GM21515 (cell line): ENCODE results near the gene SNED1.
A peak's percentile ranks its signal among the peaks of the same experiment; 100 is the strongest.
"Not testable (repeated sequence)": the region's sequence is repeated elsewhere in the genome, so short reads cannot be mapped to it uniquely, and the experiment has no call there.

ENCODE experiments used
- ATAC-seq: cut with Tn5 transposase; IDR thresholded peaks from one replicate; pipeline ENCODE4 v1.9.1; 2021; ENCODE audit not compliant: unreplicated experiment

The SNED1 gene

DNA sequence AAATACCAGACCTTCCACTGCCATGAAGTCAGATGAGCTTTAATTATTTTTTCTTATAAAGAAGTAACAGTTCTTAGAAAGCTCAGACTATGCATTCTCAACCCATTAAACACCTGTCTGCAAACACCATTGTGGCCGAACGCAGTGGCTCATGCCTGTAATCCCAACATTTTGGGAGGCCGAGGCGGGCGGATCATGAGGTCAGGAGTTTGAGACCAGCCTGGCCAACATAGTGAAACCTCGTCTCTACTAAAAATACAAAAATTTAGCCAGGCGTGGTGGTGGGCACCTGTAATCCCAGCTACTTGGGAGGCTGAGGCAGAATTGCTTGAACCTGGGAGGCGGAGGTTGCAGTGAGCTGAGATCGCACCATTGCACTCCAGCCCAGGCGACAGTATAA lies 106.2 kb downstream of the SNED1 start:
- not testable (repeated sequence) for ATAC-seq

DNA sequence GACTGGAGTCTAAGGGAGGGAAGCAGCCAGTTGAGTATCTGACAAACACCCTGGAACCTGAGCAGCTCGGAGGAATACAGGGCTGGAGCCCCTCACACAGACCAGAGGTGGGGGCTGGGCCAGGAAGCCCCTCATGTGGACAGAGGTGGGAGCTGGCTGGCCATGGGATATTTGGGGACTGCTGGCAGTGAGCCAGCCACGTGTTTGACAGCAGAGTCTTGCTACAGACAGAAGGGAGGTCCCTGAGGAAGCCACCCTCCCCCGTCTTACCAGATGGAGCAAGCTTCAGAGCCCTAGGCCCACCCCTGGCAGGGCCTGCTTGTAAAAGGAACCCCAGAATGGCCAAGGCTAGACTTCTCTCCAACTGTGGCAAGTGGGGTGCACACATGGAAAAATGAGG lies 107.2 kb downstream of the SNED1 start:
- ATAC-seq, result no peak

DNA sequence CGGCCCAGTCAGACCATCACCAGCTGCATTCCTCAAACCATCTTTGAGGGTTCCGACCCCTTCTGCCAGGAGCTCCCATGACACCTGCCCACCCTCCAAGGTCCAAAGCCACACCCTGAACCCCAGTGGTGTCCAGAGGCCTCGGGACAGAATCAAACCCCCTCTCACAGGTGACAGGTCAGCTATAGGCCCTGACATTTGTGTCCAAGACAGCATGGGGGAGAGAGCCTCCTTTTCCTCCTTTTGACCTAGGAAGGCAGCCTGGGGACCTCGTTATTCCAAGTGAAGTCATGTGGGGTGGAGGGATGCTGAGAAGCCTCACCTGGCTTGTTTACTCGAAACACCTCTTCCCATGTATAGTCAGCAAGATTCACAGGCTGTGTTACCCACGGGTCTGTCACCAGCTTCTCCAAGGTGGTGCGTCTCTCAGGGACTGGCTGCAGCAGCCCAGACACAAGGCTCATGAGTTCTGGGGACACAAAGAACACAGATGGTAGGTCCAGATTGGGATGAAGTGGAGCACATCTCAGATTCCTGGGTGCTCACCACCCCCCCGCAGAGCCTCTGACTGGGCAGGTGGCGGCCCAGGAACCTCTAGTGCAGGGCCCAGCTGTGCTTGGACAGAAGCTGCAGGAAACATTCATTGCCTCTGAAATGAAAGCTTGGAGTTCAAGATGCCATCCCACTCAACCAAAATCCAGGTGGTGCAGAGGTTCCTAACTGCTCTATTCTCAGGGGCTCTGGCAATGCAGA lies 108.8 kb downstream of the SNED1 start:
- no peak for ATAC-seq

DNA sequence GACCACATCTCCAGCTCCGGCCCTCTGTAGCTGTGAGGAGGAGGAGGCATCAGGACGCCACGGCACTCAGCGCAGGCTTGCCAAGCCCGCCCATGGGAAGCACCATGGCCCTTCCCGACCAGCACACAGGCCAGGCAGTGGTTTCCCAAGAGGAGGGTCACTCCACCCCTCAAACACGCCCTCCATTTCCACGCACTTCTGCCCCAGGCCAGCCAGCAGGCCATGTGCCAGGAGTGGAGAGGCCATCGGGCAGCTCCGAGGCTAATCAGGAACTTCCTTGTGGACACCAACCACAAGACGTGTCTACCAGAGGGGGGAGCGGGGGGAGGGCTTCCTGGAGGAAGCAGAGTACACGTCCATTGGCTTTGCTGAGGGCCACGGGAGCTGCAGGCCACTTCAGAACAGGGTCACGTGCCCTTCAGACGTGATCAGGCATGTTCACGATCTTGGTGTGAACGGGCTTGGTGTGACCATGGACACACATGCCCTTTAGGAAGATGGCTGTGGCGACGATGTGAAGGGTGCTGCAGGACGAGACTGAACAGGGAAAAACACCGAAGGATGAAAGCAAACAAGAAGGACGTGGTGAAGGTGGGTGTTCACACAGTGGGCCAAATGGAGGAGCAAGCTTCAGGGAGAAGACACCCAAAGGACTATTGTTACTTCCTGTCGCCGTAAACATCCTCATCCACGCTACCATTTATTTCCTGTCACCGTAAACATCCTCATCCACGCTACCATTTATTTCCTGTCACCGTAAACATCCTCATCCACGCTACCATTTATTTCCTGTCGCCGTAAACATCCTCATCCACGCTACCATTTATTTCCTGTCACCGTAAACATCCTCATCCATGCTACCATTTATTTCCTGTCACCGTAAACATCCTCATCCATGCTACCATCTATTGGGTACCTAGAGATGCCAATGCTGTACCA lies 110.1 kb downstream of the SNED1 start:
- no peak for ATAC-seq

DNA sequence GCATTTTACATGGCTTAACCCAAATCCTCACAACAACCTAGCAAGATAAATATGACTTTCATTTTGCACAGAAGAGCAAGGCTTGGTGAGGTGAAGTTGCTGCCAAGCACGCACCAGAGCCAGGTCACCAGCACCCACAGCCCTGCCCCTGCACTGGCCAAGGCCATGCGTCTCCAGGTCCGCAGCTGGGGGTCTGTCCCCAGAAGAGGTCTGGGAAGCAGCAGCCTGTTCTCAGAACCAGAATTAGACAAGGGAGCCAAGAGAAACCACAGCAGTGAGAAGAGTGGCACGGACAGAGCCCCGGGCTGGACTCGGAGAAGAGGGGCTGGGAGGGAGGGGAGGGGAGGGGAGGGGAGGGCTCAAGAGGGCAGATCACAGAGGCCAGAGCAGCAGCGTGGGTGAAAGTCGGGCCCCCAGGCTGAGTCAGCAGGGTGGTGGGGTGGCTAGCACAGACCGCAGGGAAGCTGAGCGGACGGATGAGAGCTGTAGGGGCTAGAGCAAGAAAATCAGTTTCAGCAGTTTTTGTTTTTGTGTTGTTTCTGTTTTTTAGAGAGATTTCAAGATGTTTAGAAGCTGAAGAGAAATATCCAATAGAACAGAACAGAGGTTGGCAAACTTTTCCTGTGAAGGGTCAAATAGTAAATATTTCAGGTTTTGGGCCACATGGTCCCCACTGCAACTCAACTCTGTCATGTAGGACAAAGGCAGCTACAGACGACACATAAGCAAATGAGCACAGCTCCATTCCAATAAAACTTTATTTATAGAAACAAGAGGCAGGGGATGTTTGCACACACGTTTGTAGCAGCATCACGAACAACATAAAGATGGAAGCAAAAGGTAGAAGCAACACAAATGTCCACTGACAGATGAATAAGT lies 111.0 kb downstream of the SNED1 start:
- ATAC-seq, result no peak

DNA sequence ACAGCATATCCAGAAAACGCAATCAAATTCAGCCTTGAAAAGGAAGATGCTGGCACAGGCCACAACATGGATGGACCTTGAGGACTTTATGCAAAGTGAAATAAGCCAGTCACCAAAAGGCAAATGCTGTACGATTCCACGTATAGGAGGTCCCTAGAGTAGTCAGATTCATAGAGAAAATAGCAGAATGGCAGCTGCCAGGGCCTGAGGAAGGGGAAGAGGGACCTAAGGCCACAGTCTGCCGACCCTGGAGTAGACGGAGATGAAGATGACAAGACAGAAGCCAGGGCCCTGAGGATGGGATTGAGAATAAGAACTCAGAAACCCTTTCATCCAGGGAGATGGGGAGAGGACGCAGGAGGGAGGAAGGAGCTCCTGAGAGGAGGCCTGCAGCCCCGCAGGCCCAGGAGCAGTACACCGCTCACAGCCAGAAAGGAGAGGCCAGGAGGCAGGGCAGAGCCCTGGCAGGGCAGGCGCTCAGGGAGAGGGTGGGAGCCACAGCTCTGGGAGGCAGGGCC lies 111.7 kb downstream of the SNED1 start:
- peak; percentile 2 for ATAC-seq

DNA sequence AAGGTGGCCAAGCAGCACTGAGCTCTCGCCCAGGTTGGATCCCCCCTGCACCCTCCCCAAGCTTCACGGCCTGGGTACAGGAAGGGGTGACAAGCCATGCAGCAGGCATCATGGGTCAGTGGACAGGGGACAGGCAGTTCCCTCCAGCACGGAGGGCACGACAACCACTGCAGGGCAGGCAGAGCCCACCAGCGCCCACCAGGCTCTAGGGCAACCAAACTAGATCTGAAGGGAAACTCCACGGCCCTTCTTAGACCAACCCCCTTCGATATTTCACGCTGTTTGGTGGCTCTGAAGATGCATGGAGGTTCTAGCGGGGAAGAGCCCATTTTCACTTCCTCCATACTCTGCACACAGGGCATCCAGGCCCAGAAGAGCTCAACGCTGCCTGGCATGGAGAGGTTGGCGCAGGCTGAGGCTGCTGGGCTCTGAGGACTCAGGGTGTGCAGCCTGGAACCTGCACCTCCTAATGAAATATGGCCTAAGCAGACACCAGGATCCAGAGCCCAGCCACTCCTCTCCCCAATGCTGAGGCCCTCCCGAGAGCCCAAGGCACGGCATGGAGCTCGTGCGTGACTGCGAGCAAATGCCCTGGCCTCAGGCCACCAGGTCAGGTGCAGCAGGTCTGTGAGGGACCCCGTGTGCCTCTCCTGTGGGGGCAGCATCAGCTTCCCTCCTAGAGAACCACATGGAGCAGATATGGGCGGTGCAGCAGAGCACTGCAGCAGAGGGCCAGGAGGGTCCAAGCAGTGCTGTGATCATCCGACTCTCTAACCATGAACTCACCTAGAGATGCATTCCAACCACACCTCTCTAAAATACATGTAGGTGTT lies 112.4 kb downstream of the SNED1 start:
- ATAC-seq, result peak; percentile 42

DNA sequence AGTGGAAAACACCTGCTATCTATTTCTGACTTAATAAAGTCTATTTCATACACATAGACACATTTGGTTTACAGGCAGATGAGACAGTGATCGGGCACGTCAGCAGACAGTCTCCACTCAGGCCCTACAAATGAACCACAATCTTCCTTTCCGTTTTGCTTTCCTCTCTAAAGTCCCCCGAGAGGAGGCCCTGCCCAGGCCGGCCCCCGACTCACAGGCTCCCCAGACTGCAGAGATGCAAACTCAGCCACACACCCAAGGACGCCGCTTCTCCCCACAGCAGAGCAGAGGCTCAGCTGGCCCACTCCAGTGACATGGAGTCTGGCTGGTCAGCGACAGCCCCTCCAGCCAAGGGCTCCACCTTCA lies 113.0 kb downstream of the SNED1 start:
- ATAC-seq, result peak; percentile 49

DNA sequence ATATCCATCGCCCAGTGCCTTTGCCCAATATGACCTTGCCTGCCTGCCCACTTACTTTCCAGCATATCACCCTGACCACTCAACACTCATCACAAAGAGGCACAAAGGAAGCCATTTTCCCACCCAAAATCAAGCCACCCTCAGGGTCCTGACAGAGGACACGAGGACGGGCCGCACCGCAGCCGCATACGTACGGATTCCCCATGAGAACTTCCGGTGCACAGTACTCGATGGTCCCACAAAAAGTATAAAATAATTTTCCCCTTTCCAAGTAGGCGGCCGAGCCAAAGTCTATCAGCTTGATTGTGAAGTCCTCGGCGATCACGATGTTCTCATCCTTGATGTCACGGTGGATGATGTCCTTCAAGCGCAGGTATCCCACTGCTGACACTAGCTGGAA lies 113.6 kb downstream of the SNED1 start:
- no peak for ATAC-seq

DNA sequence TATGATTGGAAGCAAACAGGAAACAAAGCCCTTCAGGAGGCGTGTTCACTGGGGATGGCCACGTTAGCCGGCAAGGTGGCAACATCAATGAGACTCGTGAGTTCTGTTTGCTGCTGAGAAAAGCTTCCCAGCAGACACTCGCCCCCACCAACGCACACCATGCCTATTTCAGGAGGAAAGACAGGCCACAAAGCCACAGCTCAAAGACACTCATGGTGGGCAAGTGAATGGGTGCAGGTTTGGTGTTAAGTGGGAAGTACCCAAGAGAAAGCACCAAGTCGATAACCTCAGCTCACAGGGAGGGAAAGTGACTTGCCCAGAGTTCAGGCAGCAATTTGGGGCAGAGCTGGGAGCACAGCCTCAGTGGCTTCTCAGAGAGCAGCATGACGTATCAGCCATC lies 114.2 kb downstream of the SNED1 start:
- ATAC-seq, result no peak

DNA sequence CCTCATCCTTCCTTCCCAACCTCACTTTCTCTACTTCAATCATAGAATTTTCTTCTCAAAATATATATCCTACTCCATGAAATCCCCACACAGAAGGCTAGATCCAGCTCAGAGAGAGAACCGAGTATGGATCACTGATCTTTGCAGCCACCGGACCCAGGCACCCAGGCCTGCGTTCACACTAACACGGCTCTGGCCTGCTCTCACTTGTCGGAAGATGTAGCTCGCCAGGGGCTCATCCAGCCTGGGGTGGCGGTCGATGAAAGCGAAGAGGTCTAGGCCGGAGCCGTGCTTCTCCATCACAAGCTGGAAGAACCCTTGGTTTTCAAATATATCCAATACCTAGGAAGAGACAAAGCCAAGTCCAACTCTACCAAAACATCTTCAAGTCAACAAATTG lies 116.4 kb downstream of the SNED1 start:
- no peak for ATAC-seq

DNA sequence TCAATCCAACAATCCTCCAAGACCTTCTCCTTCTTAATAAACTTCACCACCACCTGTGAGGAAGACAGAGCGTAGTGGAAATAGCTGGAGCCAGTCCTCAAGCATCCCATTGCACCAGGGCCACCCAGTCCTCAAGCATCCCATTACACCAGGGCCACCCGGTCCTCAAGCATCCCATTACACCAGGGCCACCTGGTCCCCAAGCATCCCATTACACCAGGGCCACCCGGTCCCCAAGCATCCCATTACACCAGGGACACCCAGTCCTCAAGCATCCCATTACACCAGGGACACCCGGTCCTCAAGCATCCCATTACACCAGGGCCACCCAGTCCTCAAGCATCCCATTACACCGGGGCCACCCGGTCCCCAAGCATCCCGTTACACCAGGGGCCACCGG lies 116.9 kb downstream of the SNED1 start:
- no peak for ATAC-seq

DNA sequence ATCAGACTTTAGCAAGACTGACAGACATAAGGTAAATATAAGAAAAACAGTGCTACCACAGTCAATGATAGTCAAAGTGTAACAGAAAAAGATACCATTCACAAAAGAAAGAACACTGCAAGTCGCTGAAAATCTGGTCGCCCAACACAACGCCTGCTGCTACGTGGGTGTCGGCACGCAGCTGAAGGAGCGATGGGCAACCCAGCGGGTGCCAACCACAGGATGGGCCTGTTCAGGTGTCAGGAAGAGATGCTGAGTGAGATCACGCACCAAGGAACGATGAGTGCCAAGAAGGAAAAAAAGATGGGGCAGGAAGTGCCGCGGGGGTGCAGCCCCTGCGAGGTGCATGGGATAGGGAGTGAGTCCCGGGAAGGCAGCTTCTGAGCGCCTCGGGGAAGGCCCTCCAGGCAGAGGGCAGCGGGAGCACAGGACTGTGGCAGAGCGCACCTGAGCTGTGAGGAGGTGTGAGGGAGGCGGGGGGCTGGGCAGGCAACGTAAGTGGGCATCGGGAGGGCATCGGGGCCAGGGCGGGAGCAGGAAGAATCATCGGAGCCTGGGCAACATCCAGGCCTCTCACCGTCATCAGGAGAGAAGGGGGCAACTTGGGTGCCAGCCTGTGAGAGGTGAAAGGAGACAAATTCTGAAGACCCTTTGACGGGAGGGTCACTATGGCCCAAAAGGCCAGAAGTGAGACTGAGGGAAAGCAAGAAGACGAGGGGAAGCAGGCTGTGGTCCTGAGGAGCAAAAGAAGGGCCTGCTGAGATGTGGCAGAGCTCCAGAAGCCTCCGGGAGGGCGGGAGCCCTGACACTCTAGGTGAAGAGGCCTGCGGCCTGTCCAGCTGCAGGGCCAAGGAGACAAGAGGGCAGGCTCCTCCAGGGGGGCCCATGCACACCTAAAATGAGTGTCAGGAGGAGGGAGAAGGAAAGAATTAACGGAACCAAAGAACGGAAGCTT lies 118.5 kb downstream of the SNED1 start:
- ATAC-seq, result no peak

DNA sequence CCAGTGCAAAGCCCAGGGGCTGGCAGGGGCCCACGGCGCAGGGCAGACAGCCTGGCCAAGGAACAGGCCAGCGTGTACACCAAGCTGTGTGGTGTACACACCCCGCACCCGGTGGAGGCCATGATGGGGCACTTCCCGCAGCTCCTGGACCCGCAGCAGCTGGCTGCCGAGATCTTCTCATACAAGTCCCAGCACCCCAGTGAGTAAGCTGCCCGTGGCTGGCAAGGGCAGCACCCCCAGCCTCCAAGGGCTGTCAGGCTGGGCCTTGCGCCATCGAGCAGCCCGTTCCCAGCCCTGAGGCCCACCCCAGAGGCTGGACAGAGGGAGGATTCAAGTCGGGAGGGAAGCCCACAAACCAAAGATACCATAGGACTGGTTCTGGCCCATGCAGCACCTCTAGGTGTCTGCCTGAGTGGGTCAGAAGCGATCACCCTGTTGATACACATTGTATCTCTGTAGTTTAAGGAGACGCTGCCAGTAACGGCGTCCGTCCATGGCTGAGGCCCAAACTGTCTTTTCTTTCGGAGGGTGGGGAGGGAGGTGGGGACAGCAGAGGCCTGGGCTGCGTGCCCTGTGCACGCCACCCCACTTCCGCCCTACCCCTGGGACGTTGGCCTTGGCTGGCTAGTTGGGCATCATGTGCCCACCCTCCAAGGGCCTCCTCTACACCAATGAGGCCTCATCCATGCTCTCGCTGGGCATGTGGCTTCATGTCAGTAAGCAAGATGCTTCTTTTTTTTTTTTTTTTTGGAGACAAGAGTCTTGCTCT lies 120.5 kb downstream of the SNED1 start:
- ATAC-seq, result no peak

DNA sequence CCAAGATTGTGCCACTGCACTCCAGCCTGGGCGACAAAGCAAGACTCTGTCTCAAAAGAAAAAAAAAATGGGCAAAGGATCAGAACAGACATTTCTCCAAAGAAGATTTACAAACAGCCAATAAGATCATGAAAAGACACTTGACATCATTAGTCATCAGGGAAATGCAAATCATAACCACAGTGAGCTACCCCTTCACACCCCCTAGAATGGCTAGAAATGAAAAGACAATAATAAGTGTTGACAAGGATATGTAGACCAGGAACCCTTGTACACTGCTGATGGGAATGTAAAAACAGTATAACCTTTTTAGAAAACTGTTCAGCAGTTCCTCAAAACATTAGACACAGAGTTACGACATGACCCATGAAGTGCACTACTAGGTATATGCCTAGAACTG lies 122.0 kb downstream of the SNED1 start:
- no peak for ATAC-seq

DNA sequence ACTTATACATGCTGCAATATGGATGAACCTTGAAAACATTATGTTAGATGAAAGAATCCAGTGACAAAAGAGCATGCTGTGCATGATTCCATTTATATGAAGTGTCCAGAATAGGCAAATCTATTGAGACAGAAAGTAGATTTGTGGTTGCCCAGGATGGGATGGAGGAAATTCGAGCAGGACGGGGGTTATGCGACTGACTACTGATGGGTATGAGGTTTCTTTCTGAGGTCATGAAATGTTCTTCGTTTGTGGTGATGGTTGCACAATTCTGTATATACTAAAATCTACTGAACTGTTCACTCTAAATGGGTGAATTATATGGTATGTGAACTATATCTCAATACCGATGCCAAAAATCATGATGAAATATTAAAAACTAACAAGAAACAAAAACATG lies 122.6 kb downstream of the SNED1 start:
- no peak for ATAC-seq

DNA sequence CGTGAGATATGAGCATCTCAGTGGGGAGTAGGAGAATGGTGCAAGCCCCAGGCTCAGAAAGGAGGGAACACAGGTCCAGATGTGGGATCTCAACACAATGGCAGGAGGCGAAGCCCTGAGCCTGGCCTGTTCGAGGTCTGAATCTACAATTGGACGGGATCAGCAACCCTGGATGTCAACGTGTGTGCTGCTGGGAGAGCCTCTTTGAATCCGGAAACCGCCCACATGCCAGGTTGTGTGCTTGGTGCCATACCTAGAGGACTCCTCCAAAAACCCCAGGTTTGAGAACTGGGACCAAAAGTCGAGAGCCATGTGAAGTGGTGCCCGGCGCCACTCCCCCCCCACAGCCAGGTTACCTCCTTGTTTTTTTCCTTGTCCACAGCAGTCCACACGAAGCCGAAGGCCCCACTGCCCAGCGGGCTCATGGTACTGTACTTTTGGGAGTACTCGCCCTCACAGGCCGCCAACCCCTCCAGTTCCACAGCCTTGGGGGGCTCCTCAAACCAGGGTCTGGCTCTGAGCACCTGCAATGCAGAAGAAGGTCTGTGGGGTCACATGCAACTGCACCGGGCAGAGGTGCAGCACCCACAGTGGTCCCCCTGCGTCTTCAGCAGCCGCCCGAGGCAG lies 124.1 kb downstream of the SNED1 start:
- no peak for ATAC-seq
